GM18519 (cell line): ENCODE data around the gene TMEM150A.
"Not testable (repeated sequence)": the region's sequence is repeated elsewhere in the genome, so short reads cannot be mapped to it uniquely, and the experiment has no call there.

ENCODE experiments used
- ATAC-seq: cut with Tn5 transposase; IDR thresholded peaks from one replicate; pipeline ENCODE4 v1.9.1; 2021; ENCODE audit warnings: mild to moderate bottlenecking, moderate library complexity; ENCODE audit not compliant: unreplicated experiment, low FRiP score

The TMEM150A gene

DNA sequence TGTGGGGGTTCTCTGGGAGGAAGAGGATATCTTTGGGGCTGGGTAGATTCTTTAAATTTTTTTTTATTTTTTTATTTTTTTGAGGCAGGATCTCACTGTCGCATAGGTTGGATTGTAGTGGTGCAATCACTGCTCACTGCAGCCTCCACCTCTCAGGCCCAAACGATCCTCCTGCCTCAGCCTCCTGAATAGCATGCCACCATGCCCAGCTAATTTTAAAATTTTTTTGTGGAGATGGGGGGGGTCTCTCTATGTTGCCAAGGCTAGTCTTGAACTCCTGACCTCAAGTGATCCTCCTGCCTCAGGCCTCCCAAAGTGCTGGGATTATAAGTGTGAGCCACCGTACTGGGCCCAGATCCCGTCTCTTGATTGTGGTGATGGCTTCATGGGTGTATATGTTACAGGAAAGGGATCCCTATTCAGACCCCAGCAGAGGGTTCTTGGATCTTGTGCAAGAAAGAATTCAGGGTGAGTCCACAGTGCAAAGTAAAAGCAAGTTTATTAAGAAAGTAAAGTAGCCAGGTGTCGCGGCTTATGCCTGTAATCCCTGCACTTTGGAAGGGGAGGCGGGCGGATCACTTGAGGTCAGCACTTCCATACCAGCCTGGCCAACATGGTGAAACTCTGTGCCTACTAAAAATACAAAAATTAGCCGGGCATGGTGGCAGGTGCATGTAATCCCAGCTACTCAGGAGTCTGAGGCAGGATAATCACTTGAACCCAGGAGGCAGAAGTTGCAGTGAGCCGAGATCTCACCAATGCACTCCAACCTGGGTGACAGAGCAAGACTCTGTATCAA, 11.4 kb upstream of the TMEM150A start:
- no peak for ATAC-seq

DNA sequence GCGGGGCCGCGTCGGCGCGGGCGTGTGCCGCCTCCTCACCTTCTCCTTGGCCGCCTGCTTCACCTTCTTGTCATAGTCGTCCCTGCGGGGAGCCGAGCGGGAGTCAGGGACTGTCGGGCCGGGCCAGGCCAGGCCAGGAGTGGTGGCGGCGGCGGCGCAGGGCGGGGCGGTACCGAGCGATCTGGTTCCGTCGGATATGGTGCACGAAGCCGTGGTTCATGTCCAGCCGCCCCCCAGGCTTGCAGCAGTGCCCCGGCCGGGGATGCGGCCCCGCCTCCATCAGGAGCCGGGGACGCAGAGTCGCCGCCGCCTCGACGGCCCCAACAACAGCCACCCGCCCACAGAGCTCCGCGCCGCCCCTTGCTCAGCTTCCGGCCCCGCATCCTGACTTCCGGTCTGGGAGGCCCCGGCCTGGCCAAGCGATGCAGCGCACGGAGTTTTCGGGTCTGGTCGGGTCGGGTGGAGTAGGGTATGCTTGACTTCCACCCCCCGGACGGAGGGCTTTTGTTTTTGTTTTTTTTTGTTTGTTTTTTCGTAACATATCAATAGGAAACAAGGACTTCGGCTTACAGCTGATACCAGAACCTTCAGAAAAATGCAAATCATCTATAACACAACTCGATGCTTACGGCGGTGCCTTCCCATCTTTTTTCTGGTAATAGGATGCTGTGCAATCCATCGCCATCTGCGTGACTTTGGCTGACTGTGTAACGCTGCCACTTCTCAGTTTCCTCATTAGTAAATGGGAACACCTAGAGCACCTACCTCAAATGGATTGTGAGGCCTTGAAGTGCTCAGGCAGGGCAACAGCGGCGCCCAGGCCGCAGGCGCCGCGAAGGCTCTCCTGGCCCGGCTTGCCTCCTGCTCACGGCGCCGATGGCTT, 9.4 kb upstream of the TMEM150A start, which contains the start of gene C2orf68:
Gene C2orf68 (minus strand): TSS at position 362 of the 883 bp plus-strand sequence. CDS start 82 bp downstream, at position 280.
- ATAC-seq = peak; percentile 51

DNA sequence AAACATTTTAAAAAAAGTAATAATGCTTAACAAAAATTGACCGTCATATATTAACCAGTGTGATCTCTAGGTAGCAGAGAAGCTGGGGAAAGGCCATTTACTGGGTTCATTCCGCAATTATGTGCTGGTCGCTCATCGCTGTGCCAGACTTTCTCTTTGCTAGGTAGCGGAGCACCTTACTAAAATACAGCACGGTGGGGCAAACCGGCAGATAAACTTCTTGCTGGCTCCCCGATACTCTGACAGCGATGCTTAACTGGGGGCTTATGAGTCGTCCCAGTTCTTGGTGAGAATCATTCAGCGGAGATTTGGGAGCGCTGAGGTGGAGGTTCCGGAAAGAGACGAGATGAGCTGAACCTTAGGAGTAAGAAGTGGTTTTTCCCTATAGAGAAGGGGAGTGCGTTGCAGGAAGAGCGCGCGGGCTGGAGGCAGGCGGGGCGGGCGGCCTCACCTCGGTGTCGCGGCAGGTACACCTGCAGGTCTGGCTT, 8.8 kb upstream of the TMEM150A start:
- no peak for ATAC-seq

DNA sequence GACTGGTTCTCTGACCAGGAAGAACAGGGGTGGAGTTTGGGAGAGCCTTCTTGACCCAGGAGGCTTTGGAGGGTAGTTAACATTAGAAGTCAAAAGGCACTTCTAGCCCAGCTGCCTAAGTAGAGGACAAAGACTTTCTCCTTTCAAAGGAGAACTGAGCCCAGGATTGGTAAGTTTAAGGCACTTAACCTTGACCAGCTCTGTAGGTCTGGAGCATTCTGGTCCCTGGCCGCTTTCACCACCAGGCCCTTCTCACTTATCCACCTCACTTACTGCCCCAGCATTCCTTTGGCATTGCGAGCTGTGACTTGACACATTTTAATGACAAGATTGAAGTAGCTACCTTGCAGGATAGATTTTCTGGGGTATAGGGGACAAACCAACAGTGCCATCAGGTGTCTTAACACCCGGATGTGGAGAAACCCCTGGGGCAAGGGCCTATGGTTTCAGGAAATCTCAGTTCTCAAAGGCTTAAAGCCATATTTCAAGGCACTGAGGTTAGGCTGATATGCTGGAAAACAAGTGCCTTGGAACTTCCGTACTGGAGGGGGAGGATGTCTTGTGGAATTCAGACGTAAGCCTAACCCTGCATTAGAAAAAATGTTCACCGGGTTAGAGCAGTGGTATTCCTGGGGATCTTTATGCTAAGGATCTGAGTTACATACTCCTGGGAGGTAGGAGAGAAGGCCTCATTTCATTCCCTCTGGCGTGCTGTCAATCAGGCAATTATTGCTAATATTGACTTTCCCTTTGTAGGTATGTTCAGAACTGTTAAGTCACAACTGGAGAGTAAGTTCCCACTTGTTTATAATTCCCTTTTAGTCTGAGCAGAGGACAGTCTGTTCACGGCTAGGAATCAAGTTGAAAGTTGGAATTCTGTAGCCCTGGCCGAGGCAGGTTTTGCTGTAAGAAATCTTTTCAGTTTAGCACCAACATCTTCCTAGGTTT, 5.0 kb upstream of the TMEM150A start:
- ATAC-seq = no peak

DNA sequence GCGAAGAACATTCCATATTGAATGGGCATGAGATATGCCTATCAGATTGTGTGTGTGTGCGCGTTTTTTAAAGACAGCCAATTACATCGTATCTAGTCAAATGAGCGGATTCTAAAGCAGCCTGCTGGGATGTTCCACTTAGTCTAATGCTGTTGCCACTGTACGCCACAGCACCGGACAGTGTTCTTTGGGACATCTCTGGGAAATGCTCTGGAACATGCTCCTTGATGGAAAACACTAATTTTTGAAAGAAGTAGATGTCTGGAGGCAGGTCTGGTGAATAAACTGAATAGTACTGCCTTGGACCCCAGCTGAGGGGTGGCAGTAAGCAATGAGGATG, 3.6 kb upstream of the TMEM150A start:
- no peak for ATAC-seq

DNA sequence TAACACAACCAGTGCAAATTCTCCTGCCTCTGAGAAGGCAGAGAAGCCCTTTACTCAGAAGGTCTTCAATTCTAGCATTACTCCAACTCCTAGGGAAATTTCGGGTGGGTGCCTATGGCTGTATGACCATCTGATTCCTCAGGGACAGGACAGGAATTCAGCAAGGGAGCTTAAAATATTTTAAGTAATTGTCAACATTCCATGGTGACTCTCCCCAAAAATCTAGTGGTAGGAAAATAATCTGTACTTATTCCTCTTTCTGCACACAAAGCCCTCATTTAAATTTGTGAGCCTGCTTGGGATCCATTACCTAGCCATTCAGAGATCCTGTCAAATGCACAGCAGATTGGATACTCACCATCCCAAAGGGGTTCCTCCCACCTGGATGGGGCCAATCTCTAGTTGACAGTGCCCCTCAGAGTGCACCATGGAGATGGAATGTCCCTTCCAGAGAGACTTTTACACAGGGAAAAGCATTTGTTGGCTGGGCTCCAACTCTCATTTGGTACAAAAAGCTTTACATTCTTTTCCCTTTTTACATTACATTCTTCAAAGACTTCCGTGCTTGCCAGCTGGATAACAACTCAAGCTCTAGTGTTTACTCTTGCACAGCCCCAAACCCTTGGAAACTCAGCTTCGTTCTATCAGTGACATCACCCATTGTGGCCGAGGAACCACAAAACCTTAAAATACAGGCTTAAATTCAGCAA, 3.1 kb upstream of the TMEM150A start:
- no peak for ATAC-seq

DNA sequence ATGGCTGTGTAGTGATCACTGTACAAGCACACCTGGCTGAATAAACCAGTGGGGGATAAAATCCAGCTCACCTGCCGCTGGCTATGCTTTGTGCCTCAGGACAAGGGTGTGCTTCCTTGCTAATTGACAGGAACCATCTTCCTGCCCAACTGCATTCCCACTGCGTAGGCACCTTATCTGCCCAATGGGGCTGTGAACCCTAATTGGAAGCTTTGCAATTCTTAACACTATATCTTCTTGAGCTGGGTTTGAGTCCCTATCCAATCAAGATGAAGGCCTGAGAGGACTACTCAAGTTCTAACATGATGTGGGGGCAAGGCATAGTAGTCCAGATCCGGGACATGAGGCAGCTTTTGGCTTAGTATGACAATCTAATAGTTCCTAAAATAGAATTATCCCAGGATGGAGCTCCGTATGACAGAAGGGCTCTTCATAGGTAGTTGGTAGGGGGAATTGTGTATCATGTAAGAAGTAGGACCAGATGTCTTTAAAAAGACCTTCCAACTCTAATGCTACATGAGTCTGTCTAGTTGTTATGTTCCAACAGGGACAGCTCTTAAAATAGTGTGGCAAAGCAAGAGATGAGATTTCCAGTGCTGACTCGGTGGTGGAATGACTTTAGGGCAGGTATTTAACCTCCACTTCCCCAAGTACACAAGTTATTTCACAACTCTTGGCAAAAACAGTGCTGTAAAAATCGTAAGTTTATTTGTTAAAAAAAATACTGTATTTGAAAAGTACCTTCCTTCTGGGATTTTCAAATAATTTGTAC, 2.3 kb upstream of the TMEM150A start:
- no peak for ATAC-seq

DNA sequence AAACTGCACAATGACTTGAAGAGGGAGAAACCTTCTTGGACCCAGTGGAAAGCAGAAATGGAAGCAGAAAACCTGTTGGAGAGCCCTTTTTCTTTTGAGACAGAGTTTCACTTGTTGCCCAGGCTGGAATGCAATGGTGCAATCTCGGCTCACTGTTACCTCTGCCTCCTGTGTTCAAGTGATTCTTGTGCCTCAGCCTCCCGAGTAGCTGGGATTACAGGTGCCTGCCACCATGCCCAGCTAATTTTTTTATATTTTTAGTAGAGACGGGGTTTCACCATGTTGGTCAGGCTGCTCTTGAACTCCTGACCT, 1.6 kb upstream of the TMEM150A start:
- ATAC-seq = not testable (repeated sequence)

DNA sequence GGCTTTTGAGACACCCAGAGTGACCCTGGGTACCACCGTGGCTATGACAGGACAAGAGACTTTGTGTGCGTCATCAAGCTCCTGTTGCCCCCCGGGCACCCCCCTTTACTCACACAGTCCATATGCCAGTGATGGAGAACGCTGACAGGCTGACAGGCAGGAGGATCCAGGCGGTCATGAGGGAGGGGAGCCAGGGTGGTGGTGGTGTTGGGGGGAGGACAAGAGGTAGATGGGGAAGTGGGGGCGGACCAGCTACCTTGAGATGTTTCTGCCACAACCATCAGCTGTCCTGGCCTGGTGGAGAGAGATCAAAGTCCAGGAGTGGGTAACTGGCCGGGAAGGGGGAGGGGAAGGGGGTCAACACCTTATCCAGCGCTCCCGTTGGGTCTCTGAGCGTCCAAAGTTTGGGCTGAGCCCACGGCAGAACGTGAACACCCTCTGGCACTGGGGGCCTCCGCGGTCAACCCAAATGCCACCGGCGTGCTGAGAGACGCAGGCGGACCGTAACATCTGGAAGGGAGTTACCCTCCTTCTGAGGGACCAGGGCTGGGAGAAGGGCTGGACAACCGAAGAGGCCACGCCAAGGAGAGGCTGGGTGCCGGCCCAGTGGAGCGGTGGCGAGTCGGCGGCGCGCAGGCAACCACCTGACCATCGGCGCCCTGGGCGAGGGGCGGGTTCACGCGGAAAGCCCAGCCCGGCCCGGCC, 575 bp downstream of the TMEM150A start:
- peak; percentile 11 for ATAC-seq

DNA sequence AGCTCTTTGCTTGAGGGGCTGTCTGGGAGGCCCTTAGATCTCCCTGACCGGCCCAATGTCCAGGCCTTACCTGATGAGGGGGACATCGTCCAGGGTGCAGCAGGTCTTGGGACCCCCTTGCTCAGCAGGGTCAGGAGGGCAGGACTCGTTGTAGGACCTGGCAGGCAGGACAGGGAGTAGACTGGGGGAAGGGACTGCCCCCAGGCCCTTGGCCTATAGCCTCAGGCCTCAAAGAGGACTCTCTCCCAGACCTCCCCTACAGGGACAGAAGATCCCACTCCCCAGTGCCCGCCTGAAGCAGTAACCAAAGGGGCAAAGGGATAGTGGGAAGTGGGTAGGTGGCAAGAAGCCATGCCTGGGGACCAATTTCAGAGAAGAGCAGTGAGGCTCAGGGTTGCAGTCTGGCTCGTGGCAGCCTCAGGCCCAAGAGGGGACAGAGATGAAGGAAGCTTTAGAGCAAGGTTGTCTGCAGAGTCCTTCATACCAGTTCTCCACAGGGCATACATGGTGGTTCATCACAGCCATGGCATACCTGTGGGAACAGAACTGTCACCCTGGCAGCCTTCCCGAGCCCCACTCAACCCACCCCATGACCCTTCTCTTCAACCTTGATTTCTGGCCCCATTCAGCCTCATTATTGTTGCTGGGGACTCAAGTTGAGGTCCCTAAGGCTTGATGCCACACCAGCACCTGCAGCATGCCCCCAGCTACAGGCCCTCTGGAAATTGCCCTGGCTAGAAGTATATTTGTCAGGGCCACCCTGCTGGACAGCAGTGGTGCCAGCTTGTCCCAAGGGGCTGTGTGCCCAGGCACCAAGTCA, 1.3 kb downstream of the TMEM150A start:
- ATAC-seq = no peak

DNA sequence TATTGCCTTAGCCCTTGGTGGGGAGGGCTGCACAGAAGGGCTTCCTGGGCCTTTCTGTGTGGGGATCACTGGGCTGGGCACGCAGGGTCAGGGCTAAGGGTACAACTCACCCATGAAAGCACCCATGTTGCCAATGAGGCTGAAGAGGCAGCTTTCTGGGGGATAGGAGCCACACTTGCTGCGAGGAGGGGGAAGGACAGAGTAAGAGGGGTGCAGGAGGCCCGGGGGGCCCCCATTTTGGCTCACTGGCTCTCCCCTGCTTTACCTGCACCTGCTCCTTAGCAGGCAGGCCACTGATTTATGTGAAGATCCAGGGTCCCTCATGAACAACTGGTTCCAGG, 2.3 kb downstream of the TMEM150A start:
- ATAC-seq = no peak

DNA sequence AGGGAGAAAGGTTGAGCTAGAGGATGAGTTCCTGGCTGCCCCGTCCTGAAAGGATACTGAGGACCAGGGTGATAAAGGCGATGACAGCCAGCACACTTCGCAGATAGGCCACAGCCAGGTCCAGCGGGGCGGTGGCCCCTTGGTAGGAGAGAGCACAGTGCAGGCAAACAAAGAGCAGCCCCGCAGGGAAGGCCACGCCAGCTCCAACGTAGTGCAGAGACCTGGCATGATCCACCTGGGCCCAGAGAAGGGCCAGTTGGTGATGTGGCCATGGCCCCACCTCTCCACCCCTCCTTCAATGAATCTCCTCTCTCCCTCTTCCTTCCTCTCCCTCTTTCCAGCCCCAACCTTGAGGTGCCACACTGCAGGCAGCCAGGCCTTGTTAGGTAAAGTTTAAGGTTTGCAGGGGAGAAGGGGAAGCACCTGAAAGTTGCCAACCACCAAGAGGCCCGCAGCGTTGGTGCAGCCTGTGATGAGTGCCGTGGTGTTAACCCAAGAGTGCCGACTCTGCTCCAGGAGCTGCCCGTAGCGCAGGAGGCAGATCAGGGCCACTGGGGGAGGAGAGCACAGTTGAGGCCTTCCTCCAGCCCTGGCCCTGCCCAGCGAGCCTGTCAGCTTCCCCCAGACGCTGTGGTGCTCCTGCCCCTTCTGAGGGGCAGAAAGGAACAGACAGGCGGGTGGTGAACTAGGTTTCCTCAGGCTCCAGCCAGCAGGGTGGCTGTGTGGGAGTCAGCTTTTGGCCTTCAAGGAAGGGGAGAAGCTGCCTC, 2.8 kb downstream of the TMEM150A start:
- ATAC-seq = no peak

DNA sequence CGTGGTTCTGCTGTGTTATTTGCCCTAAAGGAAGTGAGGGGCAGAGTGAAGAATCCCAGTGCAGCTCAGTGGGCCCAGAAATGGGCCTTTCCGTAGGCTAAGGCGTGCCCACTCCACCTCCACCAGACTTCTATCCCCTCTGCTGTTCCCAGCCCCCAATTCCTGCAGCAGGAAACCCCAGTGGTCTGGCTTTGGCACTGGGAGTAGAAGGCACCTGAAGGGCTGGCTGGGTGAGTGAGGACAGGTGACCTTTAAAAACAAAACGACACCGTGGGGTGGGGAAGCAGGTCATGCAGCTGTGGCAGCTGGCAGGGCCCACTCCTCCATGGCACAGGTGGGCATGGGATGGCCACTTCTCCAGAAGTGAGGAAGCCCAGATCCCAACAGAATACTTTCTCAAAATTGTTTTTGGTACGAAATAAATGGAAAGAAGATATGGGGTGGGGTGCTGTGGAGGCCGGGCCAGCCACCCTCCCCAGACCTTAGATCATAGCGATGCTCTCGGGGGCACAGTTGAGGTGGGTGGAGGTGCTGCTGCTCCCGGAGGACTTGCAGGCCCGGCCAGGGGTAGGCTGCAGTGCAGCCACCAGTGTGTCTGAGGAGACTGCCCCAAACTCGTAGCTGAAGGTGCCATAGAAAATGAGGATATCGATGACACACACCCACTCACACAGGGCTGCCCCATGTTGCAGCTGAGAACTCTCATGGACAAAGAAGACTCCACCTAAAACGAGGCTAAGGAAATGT, 3.7 kb downstream of the TMEM150A start:
- ATAC-seq = no peak

DNA sequence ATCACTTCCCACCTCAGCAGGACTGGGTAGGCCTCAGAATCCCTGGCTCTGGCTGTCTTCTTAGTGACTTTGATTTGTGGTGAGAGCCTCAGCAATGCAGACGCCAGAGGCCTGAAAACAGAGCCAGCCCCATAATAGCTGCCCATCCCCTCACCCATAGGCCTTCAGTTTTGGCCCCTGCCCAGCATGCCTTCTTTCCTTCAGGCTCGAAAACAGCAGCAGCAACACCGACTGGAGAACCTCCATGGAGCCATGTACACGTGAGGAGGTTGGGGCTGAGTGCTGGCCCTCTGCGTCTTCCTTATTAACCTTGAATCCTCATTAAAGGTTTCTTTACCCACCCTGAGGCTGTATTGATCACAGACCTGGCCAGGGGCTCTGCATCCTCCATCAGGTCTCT, 5.3 kb downstream of the TMEM150A start:
- ATAC-seq = no peak

DNA sequence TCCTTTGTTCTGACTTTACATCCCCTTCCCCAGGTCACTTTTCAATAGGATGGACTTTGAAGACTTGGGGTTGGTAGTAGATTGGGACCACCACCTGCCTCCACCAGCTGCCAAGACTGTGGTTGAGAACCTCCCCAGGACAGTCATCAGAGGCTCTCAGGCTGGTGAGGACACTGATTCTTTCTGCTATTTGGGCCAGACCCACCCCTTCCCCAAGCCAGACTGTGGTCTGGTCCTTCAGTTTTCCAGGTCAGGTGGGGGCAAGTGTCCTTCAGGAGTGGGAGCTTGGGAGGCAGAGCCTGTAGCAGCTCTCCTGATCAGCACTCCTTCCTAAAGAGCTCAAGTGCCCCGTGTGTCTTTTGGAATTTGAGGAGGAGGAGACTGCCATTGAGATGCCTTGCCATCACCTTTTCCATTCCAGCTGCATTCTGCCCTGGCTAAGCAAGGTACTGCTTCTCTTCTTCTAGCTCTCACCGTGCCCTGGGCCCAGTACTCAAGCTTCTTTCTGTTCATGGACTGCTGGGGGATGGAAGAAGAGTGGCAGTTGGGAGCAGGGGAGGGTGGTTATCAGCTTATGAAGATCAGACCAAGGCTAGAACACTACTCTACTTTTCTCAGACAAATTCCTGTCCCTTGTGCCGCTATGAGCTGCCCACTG, 5.9 kb downstream of the TMEM150A start:
- no peak for ATAC-seq

DNA sequence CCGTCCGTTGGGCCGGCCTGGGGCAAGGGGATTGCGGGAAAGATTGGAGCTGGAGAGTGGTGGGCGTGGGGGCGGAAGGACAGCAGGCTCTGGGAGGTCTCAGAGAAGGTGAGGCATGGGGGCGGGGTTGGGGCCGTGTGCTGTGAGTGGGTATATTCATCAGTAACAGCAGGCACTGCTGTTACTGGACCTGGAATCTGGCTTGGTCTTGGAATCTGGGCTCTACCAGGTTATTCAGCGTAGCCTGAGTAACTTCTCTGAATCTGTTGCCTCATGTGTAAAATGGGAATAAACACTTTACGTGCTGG, 6.5 kb downstream of the TMEM150A start:
- ATAC-seq = no peak
